Thyroid gland (tissue), 4 donors: Measurements from ENCODE around the gene GABRD.

Source experiments
- POLR2A ChIP-seq, 2 donors: fragments of 450-650 bp; IDR thresholded peaks; one replicate each; pipeline ENCODE4 v1.6.1; 2017; ENCODE audit warnings: antibody characterized with exemption in 2 of 2, mild to moderate bottlenecking in 2 of 2, moderate library complexity in 1 of 2
- TF ChIP-seq, protein P1 (sequence below), 6 experiments: fragments of 200-600 bp in 3 of 6; fragments of 450-650 bp in 3 of 6; sonication (generic) in 3 of 6; IDR thresholded peaks; one replicate each; pipeline ENCODE4 v1.5.1; 2016 to 2019; ENCODE audit warnings: antibody characterized with exemption in 6 of 6, mild to moderate bottlenecking in 2 of 6, inconsistent platforms in 1 of 6, moderate library complexity in 1 of 6

DNA sequence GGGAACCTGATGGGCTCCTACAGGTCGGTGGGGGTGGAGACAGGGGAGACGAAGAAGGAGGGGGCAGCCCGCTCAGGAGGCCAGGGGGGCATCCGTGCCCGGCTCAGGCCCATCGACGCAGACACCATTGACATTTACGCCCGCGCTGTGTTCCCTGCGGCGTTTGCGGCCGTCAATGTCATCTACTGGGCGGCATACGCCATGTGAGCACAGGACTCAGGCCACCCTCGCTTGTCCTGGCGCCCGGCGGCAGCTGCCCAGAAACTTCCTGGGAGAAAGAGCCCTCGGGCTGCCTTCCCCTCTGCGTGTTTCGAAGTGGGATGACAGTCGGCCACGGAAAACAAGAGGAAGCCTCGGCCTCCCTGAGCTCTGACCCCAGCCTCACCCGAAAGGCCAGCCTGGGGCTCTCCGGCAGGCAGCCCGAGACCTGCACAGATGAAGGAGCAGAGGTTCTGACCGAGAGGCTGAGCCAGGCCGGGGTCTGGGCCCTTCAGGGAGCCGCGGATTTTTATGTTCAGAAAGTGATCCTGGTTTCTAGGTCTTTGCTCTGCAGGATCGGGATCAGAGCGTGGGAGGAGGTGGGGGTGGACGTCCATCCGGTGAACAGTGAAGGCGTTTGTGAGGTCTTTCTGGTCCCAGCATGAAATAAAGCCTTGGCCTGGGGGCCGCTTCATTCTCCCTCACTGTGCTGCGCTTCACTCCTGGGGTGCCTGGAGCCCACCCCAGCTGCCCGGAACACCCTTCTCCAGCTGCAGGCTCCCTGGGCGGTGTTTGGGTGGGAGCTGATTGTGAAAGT lies 11.1 kb downstream of the GABRD start:
- TF ChIP-seq, protein P1, sequence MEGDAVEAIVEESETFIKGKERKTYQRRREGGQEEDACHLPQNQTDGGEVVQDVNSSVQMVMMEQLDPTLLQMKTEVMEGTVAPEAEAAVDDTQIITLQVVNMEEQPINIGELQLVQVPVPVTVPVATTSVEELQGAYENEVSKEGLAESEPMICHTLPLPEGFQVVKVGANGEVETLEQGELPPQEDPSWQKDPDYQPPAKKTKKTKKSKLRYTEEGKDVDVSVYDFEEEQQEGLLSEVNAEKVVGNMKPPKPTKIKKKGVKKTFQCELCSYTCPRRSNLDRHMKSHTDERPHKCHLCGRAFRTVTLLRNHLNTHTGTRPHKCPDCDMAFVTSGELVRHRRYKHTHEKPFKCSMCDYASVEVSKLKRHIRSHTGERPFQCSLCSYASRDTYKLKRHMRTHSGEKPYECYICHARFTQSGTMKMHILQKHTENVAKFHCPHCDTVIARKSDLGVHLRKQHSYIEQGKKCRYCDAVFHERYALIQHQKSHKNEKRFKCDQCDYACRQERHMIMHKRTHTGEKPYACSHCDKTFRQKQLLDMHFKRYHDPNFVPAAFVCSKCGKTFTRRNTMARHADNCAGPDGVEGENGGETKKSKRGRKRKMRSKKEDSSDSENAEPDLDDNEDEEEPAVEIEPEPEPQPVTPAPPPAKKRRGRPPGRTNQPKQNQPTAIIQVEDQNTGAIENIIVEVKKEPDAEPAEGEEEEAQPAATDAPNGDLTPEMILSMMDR (IDR thresholded peaks at IDR 0.05): no peak
- TF ChIP-seq POLR2A (IDR thresholded peaks at IDR 0.05): no peak
